Hematopoietic multipotent progenitor cell treated with erythropoietin and hydrocortisone succinate and interleukin-3 and kit ligand, for 8 days (in vitro differentiated cells): ENCODE data around the gene SIRPB2.
"Not testable (repeated sequence)": the region's sequence is repeated elsewhere in the genome, so short reads cannot be mapped to it uniquely, and the experiment has no call there.

ENCODE experiments used
- DNase-seq: peaks from one replicate; pipeline ENCODE4 v3.0.0-alpha.2; 2015

The SIRPB2 gene

DNA sequence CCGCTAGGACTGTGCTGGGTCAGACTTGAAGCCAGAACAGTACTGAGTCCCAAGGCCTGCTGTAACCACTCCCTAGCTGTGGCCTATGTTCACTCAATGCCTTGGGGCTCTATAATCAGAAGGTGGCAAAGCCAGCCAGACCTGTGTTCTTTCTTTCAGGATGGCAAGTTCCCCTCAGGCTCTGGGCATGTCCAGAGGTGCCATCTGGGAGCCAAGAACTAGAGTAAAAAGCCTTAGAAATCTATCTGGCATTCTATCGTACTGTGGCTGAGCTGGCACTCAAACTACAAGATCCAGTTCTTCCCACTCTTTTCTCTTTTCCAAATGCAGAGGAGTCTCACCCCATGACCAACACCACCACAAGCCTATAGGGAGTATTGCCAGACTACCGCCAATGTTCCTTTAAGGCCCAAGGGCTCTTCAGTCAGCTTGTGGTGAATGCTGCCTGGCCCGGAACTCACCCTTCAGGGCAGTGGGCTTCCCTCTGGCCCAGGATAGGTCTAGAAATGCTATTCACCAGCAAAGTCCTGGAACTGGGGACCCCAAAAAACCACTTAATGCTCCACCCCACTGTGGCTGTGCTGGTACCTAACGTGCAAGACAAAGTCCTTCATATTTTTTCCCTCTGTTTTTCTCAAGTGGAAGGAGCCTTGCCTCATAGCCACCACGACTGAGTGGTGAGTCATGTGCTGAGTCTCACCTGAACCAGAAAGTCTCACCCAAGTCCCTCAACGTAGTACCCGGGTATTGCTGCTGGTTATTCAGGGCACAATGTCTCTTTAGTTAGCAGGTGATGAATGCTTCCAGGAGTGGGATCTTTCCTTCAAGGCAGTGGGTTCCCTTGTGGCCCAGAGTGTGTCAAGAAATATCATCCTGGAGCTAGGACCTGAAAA is 8.6 kb upstream of the SIRPB2 start:
- DNase-seq = no peak

DNA sequence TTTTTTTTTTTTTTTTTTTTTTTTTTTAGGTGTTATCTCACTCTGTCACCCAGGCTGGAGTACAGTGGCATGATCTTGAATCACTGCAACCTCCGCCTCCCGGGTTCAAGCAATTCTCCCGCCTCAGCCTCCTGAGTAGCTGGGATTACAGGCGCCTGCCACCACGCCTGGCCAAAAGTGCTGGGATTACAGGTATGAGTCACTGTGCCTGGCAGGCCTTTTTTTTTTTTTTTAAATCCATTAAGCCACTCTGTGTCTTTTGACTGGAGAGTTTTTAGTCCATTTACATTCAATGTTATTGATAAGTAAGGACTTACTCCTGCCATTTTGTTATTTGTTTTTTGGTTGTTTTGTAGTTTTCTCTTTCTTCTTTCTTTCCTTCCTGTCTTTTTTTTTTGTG is 6.2 kb upstream of the SIRPB2 start:
- not testable (repeated sequence) for DNase-seq

DNA sequence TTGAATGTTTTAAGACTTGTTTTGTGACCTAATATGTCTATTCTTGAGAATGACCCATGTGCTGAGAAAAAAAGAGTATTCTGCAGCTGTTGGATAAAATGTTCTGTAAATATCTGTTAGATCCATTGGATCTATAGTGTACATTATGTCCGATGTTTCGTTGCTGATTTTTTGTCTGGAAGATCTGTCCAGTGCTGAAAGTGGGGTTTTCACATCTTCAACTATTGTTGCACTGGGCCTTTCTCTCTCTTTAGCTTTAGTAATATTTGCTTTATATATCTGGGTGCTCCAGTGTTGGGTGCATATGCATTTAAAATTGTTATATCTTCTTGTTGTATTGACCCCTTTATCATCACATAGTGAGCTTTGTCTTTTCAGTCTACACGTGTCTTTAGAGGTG is 5.7 kb upstream of the SIRPB2 start:
- no peak for DNase-seq

DNA sequence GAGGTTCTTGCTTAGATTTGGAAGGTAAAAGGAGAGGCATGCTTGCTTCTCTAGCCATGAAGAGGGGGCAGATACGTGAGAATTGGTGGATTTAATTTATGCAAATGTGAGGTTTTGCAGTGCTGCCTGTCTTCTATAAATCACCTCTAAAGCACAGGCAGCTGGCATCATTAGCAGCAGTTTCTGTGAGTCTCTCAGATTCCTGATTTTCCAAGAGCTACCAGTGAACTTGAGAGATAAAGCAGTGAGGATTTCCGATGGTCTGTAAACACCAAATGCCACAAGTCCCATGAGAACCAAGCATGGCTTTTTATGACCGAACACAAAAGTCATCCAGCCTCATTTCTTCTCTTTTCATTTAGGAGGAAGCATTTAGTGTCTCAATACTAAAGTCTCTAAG is 3.2 kb upstream of the SIRPB2 start:
- no peak for DNase-seq

DNA sequence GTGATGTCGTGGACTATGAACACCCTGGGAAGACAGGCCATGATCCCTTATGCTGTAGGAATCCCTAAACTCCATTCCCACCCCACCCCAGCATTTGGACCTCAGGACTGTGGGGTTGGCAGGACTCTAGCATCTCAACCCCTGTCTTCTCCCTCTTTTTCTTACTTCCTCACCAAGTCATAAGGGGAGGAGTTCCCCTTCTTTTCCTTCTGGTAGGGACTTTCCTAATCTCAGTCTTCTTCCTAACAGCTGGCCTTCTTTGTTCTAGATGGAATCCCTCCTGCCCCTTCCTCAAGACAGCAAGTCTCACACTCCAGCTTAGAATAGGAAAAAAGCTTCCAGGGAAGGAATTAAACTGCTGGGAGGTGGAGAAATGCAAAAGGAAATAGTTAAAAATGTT is 2.3 kb upstream of the SIRPB2 start:
- no peak for DNase-seq

DNA sequence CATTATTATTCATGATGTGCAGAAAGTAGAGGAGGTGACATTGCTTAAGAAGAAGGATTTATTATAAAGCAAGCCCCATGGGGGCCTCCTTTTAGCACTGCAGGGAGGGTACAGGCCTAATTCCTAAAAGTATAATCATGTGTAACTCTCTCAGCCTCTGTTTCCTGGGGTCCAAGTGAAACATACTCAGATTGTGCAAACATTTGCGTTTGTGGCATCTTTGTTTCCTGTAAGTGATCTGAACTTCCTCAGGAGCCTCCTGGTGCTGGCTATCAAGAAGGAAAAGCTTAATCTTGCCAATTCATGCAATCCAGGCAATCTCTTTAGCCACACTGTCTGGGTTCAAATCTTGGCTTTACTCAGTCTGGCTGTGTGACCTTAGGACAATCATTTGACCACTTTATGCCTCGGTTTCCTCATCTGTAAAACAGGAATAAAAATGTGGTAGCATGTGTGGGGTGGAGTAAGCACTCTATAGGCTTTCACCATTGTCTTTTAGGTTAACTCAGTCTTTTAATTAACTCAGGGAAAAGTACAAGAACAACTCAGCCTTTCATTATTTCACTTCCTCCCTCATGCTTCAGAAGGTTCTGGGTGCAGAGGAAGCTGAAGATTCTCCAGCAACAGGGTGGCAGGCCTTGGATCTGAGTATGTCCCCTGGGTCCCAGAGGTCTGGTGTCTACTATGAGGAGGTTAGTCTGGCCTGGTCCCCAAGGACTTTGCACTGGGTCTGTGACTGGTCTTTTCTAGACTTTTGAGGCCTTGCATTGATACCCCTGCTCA is 831 bp upstream of the SIRPB2 start:
- DNase-seq = no peak

DNA sequence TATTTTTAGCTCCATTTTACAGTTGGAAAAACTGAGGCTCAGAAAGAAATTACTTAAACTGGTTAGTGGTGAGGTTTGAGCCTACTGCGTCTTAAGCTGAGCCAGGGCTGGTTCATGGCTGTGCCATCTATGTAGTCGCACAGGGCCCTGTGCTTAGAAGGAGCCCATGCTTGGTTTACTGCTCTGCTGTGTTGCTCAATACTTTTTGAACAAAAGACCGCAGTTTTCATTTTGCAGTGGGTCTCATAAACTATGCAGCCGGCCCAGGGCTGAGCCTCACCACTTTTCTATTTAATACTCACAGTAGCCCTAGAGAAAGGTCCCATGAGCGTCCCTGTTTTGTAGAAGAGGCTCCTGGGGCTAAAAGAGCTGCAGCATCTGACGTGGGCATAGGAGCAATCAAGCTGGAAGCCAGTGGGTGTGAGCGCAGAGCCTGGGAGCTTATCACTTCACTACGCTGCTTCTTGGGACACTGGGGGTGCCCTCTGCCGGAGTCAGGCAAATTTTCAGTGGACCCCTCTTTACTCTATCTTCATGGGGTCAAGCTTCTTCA is 501 bp downstream of the SIRPB2 start:
- DNase-seq = no peak

DNA sequence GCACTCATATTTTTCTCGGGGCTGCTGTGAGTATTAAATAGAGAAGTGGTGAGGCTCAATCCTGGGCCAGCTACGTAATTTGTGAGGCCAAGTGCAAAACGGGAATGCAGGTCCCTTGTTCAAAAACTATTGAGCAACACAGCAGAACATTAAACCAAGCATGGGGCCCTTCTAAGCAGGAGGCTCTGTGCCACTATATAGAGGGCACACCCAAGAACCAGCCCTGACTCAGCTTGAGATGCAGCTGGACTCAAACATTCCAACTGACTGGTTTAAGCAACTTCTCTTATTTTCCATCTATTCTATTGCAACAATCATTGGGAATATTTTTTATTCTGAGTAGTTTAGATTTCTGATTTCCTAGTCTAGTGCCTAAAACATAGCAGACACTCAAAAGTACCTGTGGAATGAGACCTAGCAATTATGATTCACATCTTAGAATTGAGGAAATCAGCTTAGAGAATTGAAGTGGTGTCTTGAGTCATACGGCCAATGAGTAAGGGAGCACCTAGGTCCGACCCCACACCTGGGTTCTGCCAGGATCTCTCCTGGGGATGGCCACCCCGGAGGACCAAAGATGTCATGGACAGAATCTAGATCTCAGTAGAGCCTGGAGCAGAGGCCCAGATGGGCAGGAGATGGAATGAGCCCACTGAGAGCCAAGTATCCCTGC is 1.3 kb downstream of the SIRPB2 start:
- DNase-seq = no peak

DNA sequence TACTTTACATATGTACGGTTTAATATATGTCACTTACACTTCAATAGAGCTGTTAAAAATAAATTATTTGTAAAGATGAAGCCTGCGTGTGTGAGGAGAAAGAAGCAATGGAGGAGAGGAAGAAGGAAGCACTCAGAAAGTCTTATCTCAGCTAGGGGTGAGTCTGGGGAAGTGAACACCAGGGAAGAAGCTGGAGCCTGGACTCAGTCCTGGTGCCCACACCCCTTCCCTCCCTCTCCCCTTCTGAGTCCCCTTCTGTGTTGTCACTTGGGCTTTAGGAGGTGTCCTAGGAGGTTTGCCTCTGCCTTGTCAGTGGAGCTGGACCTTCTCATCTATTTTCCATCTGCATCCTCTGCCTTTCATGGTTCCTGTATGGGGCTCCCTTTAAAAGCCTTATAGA is 1.9 kb downstream of the SIRPB2 start:
- DNase-seq = no peak

DNA sequence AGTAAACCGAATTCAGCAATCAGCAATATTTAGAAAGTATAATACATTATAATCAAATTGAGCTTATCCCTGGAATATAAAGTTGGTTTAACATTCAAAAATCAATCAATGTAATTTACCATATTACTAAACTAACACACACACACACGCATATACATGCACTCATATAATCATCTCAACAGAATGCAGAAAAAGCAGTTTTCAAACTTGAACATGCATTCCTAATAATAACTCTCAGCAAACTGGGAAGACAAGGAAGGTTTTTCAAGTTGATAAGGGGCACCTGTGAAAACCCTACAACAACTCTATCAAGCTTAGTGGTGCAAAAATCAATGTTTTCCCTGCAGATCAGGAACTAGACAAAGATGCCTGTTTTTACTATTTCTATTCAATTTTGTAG is 4.7 kb downstream of the SIRPB2 start:
- no peak for DNase-seq

DNA sequence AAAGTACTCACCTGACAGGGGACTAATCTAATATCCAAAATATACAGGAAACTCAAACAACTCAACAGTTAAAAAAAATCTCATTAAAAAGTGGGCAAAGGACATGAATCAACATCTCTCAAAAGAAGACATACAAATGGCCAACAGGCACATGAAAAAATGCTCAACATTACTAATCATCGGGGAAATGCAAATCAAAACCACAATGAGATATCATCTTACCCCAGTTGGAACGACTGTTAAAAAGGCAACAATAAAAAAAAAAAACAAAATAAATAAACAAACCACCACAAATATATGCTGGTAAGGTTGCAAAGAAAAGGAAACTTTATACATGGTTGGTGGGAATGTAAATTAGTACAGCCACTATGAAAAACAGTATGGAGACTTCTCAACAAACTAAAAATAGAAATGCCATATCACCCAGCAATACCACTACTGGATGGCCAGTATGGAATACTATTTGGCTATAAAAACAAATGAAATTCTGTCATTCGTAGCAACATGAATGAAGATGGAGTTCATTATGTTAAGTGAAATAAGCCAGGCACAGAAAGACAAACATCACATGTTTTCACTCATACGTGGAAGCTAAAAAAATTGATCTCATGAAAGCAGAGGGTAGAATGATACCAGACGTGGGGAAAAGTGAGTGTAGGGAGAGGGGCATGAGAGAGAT is 6.6 kb downstream of the SIRPB2 start:
- no peak for DNase-seq

DNA sequence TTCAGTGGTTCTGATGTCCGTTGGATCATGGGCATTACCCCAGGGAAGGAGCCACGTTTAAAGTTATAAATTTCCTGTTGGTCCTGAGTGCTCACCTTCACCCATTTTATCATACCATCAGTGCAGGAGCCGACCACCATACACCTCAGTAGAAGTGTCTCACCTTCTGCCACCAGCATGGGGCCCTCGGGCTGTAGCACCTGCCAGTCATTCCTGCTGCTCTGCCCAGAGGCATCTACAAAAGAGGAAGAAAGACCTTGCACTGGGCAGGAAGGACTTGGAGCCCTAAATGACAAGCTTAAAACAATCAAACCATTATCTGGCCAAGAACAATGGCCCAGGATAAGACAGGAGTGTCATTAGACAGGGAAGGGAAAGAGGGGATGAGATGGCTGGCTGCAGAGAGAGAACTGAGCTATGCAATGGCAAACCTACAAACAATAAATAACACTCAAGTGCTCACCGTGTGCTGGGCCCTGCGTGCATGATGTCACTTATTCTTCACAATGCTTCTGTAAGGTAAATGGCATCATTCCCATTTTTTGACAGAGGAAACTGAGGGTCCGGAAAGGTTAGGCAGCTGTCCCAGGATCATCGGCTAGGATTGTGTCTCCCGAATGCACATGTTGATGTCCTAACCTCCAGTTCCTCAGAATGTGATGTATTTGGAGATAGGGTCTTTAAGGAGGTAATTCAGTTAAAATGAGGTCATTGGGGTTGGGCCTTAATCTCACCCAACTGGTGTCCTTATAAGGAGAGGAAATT is 11.2 kb downstream of the SIRPB2 start:
- DNase-seq = no peak

DNA sequence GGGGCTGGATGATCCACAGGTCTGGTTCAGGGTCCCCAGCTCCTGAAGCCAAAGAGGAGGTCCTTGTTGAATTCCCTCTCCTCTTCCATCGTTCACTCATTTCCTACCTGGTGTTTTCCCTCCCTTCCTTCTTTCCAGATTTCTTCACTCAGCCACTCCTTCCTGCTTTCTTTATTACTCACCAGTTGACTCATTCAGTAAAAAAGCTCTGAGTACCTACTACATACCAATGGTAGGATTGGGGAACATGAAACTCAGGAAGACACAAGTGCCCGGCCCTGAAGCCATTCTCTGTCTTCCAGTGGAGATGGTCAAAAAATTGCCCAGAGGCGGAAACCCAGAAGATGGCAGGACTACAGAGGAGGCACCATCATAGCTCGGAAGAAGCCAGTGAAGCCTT is 12.7 kb downstream of the SIRPB2 start:
- DNase-seq = no peak

DNA sequence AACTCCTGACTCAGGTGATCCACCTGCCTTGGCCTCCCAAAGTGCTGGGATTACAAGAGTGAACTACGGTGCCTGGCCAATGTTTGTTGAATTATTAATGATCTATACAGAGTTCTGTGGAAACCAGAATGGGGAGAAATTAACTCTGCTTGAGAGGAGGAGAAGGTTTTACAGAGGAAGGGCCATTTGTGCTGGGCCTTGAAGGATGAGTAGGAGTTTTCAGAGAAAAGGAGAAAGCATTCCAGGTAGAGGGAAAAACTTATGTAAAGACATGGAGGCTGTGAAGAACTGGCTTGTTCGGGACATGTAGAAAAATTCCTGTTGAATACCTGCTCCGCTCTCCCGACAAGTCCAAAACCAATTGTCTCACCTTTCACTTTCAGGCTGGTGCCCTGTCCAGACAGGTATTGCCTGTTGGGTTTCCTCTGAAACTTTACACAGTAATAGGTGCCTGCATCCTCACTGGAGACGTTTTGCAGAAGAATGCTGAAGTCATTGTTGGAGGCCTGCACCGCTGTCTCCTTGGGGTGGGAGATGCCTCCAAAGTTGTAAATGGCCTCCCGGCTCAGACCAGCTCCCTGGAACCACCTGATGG is 13.2 kb downstream of the SIRPB2 start:
- DNase-seq = no peak

DNA sequence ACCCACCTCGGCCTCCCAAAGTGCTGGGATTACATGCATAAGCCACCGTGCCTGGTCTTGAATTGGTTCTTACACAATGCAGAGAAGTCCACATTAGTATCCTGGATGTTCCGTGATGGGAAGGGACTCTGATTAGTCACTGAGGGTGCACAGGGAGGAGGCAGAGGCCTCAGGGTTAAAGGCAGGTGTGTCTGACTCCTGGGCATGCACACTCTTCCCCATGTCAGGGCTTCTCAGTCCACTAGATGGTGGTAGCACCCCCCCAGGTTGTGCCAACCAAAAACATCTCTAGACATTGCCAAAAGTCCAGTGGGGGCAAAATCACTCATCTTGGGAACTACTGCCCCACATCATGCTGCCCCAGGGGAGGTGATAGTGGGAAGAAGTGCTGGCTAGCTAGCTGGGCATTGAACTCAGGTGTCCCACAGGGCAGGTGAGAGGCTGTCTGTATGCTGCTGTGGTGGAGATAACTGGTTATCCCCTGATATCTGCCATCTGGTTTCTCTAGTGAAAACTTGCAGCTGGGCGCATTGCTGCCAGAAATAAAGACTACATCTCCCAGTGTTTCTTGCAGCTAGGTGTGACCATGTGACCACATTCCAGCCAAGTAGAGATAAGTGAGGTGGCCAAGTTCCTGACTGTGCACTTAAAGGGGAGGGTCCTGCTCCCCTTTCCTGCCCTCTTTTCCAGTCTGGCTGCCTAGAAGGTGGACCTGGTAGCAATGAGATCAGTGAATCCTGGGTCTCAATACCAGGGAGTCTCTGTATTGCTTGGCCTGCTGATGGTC is 16.2 kb downstream of the SIRPB2 start:
- no peak for DNase-seq

DNA sequence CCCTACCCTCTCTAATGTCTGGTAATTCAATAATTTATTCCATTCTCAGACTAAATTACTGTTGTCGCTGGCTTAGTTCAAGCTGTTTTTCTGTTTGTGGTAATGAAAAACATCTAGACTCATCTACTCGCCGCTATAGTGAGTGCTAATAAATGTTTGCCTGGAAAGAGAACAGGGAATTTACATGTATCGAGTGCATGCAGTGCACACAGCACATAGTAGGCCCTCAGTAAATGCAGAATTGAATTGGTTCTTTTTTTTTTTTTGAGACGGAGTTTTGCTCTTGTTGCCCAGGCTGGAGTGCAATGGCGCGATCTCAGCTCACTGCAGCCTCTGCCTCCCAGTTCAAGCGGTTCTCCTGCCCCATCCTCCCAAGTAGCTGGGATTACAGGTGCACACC is 16.9 kb downstream of the SIRPB2 start:
- DNase-seq = no peak

DNA sequence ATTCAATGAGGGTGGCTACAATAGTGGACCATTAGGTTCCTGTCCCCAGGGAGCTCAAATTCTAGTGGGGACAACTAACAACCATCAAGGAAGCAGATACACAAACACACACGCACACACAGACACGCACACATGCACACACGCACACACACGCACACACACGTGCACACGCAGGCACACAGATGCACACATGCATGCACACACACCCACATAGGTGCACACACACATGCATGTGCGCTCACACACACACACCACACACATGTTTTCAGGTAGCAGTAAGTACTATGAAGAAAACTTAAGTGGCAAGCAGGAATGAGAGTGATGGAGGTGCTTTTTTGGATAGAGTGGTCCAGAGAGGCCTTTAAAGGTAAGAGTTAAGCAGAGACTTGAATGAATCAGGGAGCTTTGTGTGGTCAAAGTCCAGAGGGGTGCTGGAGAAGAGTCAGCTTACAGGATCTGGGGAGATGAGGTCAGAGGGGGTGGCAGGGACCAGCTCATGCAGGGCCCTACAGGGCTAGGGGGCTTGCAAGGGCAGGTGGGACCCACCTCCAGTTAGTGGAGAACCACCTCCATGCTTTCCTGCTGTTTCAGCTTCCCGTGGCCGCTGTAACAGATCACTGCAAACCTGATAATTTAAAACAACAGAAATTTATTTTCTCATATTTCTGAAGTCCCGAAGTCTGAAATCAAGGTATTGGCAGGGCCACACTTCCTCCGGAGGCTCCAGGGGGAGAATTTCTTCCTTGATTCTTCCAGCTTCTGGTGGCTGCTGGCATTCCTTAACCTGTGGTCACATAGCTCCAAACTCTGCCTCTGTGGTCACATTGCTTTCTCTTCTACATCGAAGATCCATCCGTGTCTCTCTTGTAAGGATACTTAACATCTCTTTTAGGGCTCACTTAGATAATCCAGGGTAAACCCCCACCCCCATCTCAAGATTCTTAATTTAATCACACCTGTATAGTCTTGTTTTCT is 17.7 kb downstream of the SIRPB2 start:
- no peak for DNase-seq

DNA sequence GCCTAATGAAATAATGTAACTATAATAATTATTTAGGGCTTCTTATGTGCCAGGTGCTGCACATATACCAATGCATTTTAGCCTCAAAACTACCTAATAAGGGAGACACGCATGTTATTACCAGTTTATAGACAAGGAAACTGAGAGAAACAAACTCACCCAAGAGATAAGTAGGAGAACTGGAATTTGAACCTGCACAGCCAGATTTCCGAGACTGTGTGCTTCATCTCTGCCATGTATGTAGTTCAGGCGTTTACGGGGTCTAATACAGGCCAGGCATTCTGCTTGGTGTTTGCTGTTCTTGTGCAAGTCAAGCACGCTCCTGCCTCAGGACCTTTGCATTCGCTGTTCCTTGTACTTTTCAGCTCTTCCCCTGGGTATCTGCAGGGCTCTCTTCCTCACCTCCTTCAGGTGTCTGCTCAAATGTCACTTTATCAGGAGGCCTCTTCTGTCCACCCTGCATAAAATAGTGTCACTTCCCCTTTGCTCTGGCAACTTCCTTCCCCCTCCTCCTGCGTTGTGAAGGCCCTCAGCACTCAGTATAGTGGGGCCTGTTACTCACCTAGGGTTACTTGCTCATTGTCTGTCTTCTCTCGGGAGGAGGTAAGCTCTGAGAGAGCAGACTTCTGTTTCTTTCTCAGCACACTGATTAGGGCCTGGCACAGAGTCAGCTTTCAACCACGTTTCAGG is 18.5 kb downstream of the SIRPB2 start:
- DNase-seq = no peak

DNA sequence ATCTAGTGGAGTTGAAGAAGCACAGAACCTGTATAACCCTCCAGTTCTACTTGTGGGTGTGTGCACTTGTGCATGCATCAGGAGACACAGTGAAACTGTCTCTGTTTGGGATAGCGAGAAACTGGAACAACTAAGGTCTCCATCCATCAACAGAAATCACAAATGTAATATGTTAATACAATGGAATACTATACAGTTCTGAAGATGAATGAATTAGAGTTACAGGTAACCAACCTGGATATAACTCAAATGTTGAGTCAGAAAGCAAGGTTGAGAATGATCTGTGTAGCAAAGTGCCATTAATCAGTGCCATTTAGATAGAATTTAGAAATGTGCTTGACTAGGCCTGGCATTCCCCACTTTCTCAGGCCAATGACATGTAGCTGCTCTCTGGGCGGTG is 20.0 kb downstream of the SIRPB2 start:
- no peak for DNase-seq
